Stimulated activated naive CD4-positive, alpha-beta T cell (primary cell): ENCODE results near the gene ZNRF1.

ENCODE experiments used
- DNase-seq, 6 experiments: peaks; one replicate each; lab custom pipeline; 2025; lab: John Stamatoyannopoulos, UW

Gene ZNRF1

GRCh38 chr16:75027520-75028300, 28.9 kb downstream of the ZNRF1 start:
- DNase-seq = no peak

DNA sequence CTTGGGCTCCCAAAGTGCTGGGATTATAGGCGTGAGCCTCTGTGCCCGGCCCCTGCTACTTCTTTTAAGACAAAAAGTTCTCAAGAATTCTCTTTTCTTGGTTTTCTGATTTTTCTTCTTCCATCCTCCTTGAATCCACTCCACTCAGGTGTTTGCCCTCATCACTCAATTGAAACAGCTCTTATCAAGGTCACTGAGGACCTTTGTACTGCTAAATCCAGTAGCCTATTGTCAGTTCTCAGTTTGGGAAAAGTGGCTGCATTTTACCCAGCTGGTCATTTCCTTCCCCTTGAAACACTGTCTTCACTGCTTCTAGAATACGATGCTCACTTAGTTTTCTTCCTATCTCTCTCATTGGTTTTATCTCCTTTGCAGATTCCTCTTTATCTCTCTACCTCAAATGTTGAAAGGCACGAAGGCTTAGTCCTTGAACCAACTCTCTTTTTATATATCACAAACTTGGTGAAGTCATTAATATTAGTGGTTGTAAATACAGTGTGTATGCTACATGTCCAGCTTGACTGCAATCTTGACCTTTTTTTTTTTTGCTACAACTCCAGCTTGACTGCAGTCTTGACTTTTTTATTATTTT, 29.8 kb downstream of the ZNRF1 start:
- DNase-seq = no peak

DNA sequence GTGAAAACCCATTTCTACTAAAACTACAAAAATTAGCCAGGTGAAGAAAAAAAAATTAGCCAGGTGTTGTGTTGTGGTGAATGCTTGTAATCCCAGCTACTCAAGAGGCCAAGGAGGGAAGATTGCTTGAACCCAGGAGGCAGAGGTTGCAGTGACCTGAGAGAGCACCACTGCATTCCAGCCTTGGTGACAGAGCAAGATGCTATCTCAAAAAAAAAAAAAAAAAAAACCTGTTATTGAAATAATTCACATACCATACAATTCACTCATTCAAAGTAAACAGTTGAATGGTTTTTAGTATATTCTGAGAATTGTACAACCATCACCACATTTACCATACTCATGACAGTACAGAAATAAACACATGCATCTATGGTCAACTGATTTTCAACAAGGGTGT, 31.0 kb downstream of the ZNRF1 start:
- no peak for DNase-seq

- DNase-seq = no peak
These were observed 33.8 kb downstream of the ZNRF1 start for GRCh38 chr16:75032655-75033054.

- no peak for DNase-seq
These were observed 36.7 kb downstream of the ZNRF1 start for GRCh38 chr16:75035410-75035968.

DNA sequence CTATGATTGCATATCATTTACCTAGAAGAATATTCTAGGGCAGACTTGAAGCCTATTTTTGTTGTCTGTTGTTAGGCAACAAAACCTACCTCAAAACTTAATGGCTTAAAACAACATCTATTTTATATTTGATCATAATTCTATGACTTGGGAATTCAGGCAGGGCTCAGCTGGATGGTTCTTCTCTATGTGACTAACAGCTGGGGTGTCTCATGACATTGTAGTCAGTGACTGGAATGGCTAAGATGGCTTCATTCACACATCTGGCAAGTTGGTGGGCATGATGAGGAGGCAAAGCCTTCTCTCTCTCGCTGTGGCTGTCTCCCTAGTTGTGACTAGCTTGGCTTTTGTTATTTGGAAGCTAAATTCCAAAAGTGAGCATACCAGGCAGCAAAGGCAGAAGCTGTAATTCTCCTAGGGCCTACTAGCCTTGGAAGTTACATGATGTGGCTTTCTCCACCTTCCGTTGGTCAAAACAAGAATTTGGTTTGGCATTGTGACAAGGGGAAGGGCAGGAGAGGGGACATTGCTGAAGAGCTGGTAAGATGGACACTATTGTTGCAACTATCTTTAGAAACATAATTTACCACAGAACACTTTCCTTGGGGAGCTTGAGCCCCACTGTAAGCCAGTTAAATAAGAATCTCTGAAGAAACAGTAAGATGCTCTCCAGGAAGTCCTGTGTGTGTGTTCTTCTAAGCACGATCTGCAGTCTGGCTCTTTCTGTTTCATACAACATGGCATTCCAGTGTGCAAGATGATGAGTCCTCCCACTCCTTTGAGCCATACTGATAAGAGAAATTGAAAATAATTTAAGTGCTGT, 39.4 kb downstream of the ZNRF1 start:
- no peak for DNase-seq

GRCh38 chr16:75039941-75040340, 41.1 kb downstream of the ZNRF1 start:
- no peak for DNase-seq

DNA sequence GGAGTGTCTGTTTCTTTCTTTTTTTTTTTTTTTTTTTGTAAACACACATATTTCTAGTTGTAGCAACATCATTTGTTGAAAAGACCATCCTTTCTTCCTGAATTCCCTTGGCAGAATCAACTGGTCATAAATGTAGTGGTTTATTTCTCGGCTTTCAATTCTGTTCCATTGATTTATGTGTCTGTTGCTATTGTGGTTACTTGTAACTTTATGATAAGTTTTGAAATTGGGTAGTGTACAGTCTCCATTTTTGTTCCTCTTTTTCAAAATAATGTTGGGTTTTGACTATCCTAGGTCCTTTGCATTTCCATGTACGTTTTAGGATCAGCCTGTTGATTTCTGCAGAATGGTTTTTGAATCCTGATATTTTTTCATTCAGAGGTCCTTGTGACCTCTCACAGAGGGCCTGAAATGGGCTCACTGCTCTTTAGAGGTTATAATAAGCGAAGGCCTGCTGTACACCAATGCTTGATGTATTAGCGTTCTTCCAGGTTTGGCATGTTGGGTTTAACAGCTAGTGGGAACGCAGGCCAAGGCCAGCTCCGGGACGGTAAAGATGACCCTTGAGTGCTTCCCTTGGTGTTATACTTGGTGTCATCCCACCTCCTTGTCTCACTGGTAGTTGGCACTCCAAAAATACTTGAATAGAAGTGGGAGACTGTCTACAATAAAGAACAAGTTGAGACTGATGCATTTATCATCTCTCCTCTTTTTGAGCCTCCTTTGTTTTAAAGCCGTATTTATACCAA, 43.8 kb downstream of the ZNRF1 start:
- no peak for DNase-seq

GRCh38 chr16:75043175-75043895, 44.5 kb downstream of the ZNRF1 start:
- no peak for DNase-seq

DNA sequence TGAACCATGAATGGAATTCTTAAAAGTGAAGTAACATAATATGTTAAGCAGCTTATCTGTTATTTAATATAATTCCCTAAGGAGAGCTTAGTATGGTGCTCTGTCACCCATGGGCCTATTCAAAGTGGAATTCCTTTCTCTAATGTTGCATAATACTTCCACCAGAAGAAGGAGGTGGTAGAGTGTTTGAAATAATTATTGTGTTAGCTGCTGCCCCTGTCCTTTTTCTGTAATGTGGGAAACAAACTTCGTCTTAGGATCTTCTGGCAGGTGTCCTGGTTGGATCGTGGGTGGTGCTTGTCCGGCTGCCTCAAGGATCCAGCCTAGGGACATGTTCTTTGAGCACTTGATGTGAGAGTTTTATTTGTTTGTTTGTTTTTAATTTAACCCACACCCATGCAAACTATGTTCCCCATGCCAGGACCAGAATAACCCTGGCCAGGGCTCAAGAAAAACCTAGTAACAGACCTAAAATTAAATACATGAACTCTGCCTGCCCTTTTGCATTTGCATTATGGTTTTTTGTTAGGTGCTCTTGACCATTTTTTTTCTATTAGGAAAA, 46.1 kb downstream of the ZNRF1 start:
- DNase-seq = no peak

DNA sequence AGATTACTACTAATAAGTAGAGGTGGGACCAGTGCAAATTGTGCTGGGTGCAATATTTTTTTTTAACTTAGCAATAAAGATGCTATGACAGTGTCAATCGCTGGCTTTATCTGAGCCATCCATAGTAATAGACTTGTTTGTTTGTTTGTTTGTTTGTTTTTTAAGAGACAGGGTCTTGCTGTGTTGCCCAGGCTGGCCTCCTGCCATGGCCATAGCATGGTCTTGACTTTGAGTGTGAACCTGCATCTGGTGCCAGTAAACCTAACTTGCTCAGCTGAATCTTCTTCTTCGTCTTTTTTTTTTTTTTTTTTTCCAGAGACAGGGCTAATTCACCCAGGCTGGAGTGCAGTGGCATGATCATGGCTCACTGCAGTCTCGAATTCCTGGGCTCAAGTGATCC, 46.6 kb downstream of the ZNRF1 start:
- no peak for DNase-seq

GRCh38 chr16:75048054-75048453, 49.2 kb downstream of the ZNRF1 start:
- DNase-seq = no peak

DNA sequence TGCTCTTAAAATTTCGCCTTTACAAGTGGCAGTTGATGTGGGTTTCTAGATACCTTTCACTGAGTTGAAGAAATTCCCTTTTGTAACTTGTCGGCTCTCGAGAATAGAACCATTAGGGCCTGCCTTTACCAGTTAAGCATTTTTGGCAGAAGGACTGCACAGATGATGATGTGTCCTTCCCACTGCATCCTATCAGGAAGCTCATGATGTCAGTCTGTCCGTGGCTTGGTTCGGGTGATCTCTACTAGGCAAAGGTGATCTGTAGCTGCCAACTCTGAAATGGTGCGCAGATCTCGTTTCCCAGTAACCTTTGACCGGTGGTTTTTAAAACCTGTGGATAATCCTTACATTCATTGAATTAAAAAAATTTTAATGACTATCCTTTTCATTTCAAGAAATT, 49.7 kb downstream of the ZNRF1 start:
- no peak for DNase-seq

- DNase-seq = no peak
These were observed 53.8 kb downstream of the ZNRF1 start for GRCh38 chr16:75052481-75053202.

- DNase-seq = no peak
These were observed 55.1 kb downstream of the ZNRF1 start for GRCh38 chr16:75053791-75054555.

DNA sequence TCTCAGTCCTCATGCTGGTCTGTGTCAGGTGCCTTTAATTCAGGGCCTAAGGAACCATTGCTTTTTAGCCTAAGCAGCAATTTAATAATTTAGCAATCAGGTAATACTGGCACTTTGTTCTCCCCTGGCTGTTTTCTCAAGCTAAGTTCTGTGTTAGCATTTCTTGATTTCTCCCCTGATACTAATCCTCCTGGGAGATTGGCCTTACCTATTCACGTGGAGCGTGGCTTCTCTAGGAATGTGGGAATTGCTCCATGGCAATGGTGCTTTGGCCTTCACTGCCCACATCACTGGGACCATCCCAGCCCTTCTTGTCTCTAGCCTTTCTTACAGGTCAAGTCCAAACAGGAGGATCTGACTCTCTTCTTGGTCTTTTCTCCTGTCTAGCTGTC, 55.7 kb downstream of the ZNRF1 start:
- DNase-seq = no peak

DNA sequence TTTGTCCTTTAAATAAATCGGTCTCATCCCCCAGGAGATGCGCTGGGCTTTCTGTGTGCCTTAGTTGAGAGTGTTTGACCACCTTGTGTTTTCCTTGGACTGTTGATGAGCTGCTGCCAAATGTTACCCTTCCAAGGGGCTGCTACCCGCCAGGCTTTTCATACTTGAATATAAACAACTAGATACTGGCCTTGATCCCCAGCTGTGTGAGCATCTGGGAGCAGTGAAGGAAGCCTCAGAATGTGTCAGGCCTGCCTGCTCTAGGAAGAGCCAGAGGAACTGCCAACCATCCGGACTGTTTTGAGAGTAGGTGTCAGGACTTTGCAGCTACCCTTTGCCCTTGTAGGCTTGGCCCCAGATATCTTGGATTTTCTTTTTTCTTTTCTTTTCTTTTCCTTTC, 60.0 kb downstream of the ZNRF1 start:
- DNase-seq = no peak

GRCh38 chr16:75059411-75059810, 60.6 kb downstream of the ZNRF1 start:
- no peak for DNase-seq

GRCh38 chr16:75060723-75061122, 61.9 kb downstream of the ZNRF1 start:
- no peak for DNase-seq

- DNase-seq = no peak
These were observed 62.8 kb downstream of the ZNRF1 start for GRCh38 chr16:75061669-75062068.
